Gastroesophageal sphincter (tissue), 3 donors: ENCODE data around the gene S1PR4.

Source experiments
- POLR2AphosphoS5 ChIP-seq: sonication (generic); formaldehyde crosslinking; IDR thresholded peaks from one replicate; pipeline ENCODE4 v1.6.1; 2017; ENCODE audit warnings: antibody characterized with exemption
- TF ChIP-seq, protein P1 (sequence below), 4 experiments: fragments of 200-600 bp in 2 of 4; fragments of 450-650 bp in 2 of 4; sonication (generic) in 1 of 4; IDR thresholded peaks; one replicate each; pipeline ENCODE4 v1.5.1; 2017 to 2019; ENCODE audit warnings: antibody characterized with exemption in 4 of 4, mild to moderate bottlenecking in 2 of 4, moderate library complexity in 2 of 4

- TF ChIP-seq, protein P1, sequence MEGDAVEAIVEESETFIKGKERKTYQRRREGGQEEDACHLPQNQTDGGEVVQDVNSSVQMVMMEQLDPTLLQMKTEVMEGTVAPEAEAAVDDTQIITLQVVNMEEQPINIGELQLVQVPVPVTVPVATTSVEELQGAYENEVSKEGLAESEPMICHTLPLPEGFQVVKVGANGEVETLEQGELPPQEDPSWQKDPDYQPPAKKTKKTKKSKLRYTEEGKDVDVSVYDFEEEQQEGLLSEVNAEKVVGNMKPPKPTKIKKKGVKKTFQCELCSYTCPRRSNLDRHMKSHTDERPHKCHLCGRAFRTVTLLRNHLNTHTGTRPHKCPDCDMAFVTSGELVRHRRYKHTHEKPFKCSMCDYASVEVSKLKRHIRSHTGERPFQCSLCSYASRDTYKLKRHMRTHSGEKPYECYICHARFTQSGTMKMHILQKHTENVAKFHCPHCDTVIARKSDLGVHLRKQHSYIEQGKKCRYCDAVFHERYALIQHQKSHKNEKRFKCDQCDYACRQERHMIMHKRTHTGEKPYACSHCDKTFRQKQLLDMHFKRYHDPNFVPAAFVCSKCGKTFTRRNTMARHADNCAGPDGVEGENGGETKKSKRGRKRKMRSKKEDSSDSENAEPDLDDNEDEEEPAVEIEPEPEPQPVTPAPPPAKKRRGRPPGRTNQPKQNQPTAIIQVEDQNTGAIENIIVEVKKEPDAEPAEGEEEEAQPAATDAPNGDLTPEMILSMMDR (IDR thresholded peaks at IDR 0.05) = no peak
- no peak for TF ChIP-seq POLR2AphosphoS5
Observed at GRCh38 chr19:3196064-3196932, 17.7 kb downstream of the S1PR4 start.
